Activated naive CD4-positive, alpha-beta T cell treated with anti-CD3 and anti-CD28 coated beads for 36 hours (primary cell): ENCODE data around the gene PCDHGA1. TPM values are rescaled to one million over a fixed set of nuclear protein-coding genes. Genes with fewer than 3 reads are reported as not detected.
"Not testable (repeated sequence)": the region's sequence is repeated elsewhere in the genome, so short reads cannot be mapped to it uniquely, and the experiment has no call there.

Experiments
- CTCF ChIA-PET: fragments of 350-600 bp; sonication (Branson Sonifier 250); formaldehyde crosslinking; loops from one replicate; lab custom pipeline; 2021; ENCODE audit warnings: antibody characterized with exemption; lab: Charles Lee
- DNase-seq: peaks from one replicate; pipeline ENCODE4 v3.0.0-alpha.2; 2020
- H3K27ac Mint-ChIP-seq: one replicate; pipeline ENCODE4 v1.8.0; 2021; ENCODE audit warnings: mild to moderate bottlenecking, mixed read lengths
- H3K27me3 Mint-ChIP-seq: one replicate; pipeline ENCODE4 v1.8.0; 2021; ENCODE audit warnings: low read depth, mixed read lengths
- H3K36me3 Mint-ChIP-seq: one replicate; pipeline ENCODE4 v1.8.0; 2021; ENCODE audit warnings: low read depth, mixed read lengths
- H3K4me1 Mint-ChIP-seq: one replicate; pipeline ENCODE4 v1.8.0; 2021; ENCODE audit warnings: low read depth, mixed read lengths
- H3K4me3 Mint-ChIP-seq: one replicate; pipeline ENCODE4 v1.8.0; 2021; ENCODE audit warnings: mild to moderate bottlenecking, moderate library complexity, mixed read lengths
- H3K9me3 Mint-ChIP-seq: one replicate; pipeline ENCODE4 v1.8.0; 2021; ENCODE audit warnings: mixed read lengths
- intact Hi-C: fragments of 100-400 bp; cut with micrococcal nuclease; formaldehyde crosslinking; loops from one replicate; pipeline ENCODE4 v1.15.1; 2023
- total RNA-seq, 2 experiments: library from RNA; stranded (reverse); gene quantifications; one replicate each; pipeline ENCODE4 v1.2.3, GENCODE V29; 2021

PCDHGA1 gene
- total RNA-seq, 2 experiments from 2014 or later, result not detected

GRCh38 chr5:141420855-141421488, 90.7 kb downstream of the PCDHGA1 start, which contains the start of gene PCDHGA11:
Gene PCDHGA11 (plus strand): TSS chr5:141421051. CDS start chr5:141421228, 177 bp downstream.
- intact Hi-C loops, result loop anchor here (1.0 to 5.0 kb wide), 4 partner anchors 49 to 103 kb away; partner anchors contain the start of genes PCDHGA6, PCDHGB3 and PCDHGC3
- Mint-ChIP-seq H3K9me3 (peaks cover 28% of the 10 kb centered on the region), H3K27me3 (peaks cover 69% of the 10 kb centered on the region), H3K27ac (no peak within 1 kb of the TSS), H3K36me3 (peaks cover 25% of the 10 kb centered on the region), H3K4me1 (peaks cover 3% of the 10 kb centered on the region), H3K4me3 (peak within 1 kb of the TSS; percentile 77)
- peak; percentile 71 for DNase-seq
- CTCF ChIA-PET, result interaction anchor here (0.7 to 2.2 kb wide), 26 partner anchors 8 to 249 kb away, joined by 3 to 34 read pairs (median 4); partner anchors contain the start of genes PCDHGA10, PCDHGA12, PCDHGA5 and PCDHGA6

- H3K36me3 Mint-ChIP-seq, result peaks cover 22% of the 10 kb centered on the region
- DNase-seq, result no peak
- H3K9me3 Mint-ChIP-seq, result peaks cover 28% of the 10 kb centered on the region
- intact Hi-C loops, result loop anchor here (1.0 to 5.0 kb wide), 4 partner anchors 49 to 103 kb away; partner anchors contain the start of genes PCDHGA6, PCDHGB3 and PCDHGC3
- peak overlapping the region; percentile 77 for H3K4me3 Mint-ChIP-seq
- CTCF ChIA-PET, result interaction anchor here (0.7 to 2.2 kb wide), 22 partner anchors 9 to 146 kb away, joined by 3 to 34 read pairs (median 5); partner anchors contain the start of genes PCDHGA10, PCDHGA12, PCDHGA5 and PCDHGA8
- H3K27ac Mint-ChIP-seq, result no peak overlapping the region
- peaks cover 70% of the 10 kb centered on the region for H3K27me3 Mint-ChIP-seq
- H3K4me1 Mint-ChIP-seq, result peaks cover 3% of the 10 kb centered on the region
These were observed 91.2 kb downstream of the PCDHGA1 start for GRCh38 chr5:141421489-141421855.

- Mint-ChIP-seq H3K36me3 (peaks cover 21% of the 10 kb centered on the region), H3K9me3 (peaks cover 31% of the 10 kb centered on the region), H3K4me3 (no peak overlapping the region), H3K27me3 (peaks cover 71% of the 10 kb centered on the region), H3K4me1 (peaks cover 3% of the 10 kb centered on the region), H3K27ac (no peak overlapping the region)
- CTCF ChIA-PET, result interaction anchor here (0.6 kb wide), 1 partner anchor 102 kb away, joined by 5 read pairs; no protein-coding TSS in a partner anchor
- no peak for DNase-seq
- intact Hi-C loops, result loop anchor here (5.0 kb wide), 2 partner anchors 51 to 54 kb away; partner anchors contain the start of genes PCDHGA6, PCDHGB3 and PCDHGC3
These were observed 92.5 kb downstream of the PCDHGA1 start for GRCh38 chr5:141422742-141423291.

DNA sequence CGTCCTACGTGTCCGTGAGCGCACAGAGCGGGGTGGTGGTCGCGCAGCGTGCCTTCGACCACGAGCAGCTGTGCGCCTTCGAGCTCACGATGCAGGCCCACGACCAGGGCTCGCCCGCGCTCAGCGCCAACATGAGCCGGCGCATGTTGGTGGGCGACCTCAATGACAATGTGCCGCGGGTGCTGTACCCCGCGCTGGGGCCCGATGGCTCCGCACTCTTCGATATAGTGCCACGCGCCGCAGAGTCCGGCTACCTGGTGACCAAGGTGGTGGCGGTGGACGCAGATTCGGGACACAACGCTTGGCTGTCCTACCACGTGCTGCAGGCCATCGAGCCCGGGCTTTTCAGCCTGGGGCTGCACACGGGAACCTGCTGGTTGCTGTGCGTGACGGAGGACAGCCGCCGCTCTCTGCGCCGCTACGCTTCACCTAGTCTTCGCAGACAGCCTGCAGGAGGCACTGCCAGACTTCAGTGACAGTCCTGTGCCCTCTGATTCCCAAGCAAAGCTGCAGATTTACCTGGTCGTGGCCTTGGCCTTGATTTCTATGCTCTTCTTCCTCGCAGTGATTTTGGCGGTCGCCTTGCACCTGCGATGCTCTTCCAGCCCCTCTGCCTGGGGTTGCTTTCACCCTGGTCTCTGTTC, 97.6 kb downstream of the PCDHGA1 start:
- peaks cover 15% of the 10 kb centered on the region for H3K4me1 Mint-ChIP-seq
- peaks cover 19% of the 10 kb centered on the region for H3K36me3 Mint-ChIP-seq
- H3K27me3 Mint-ChIP-seq, result peaks cover 57% of the 10 kb centered on the region
- no peak overlapping the region for H3K4me3 Mint-ChIP-seq
- no peak overlapping the region for H3K27ac Mint-ChIP-seq
- CTCF ChIA-PET, result interaction anchor here (0.6 kb wide), 2 partner anchors 39 to 40 kb away, joined by 3 to 8 read pairs; partner anchors contain the start of gene PCDHGB4
- intact Hi-C loops, result no loop called here
- peaks cover 20% of the 10 kb centered on the region for H3K9me3 Mint-ChIP-seq
- no peak for DNase-seq

GRCh38 chr5:141430332-141431113, 100.2 kb downstream of the PCDHGA1 start, which contains the start of gene PCDHGA12:
Gene PCDHGA12 (plus strand): TSS chr5:141430507. CDS start chr5:141430760, 253 bp downstream.
- H3K27me3 Mint-ChIP-seq, result peaks cover 54% of the 10 kb centered on the region

DNA sequence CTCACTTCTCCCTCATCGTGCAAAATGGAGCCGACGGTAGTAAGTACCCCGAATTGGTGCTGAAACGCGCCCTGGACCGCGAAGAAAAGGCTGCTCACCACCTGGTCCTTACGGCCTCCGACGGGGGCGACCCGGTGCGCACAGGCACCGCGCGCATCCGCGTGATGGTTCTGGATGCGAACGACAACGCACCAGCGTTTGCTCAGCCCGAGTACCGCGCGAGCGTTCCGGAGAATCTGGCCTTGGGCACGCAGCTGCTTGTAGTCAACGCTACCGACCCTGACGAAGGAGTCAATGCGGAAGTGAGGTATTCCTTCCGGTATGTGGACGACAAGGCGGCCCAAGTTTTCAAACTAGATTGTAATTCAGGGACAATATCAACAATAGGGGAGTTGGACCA, 101.0 kb downstream of the PCDHGA1 start:
- Mint-ChIP-seq H3K27ac (no peak overlapping the region), H3K4me1 (peaks cover 15% of the 10 kb centered on the region), H3K9me3 (peaks cover 21% of the 10 kb centered on the region), H3K36me3 (peaks cover 22% of the 10 kb centered on the region), H3K27me3 (peaks cover 51% of the 10 kb centered on the region), H3K4me3 (peak overlapping the region; percentile 39)
- DNase-seq, result no peak
- intact Hi-C loops, result loop anchor here (2.0 kb wide), 1 partner anchor 14 kb away; the partner anchor contains the start of gene PCDHGB7
- CTCF ChIA-PET, result interaction anchor here (0.7 to 2.6 kb wide), 16 partner anchors 10 to 306 kb away, joined by 3 to 14 read pairs (median 6); partner anchors contain the start of genes PCDHGA11, PCDHGC3 and TAF7

More at GRCh38 chr5:141430332-141431113, 100.2 kb downstream of the PCDHGA1 start, which contains the start of gene PCDHGA12:
- intact Hi-C loops, result loop anchor here (1.0 to 2.0 kb wide), 4 partner anchors 14 to 128 kb away; partner anchors contain the start of gene PCDHGB7
- Mint-ChIP-seq H3K4me1 (peaks cover 15% of the 10 kb centered on the region), H3K36me3 (peaks cover 22% of the 10 kb centered on the region), H3K9me3 (peaks cover 21% of the 10 kb centered on the region), H3K4me3 (peak within 1 kb of the TSS; percentile 53), H3K27ac (no peak within 1 kb of the TSS)
- peak; percentile 65 for DNase-seq
- CTCF ChIA-PET, result interaction anchor here (0.6 to 2.6 kb wide), 32 partner anchors 9 to 737 kb away, joined by 3 to 14 read pairs (median 4); partner anchors contain the start of genes PCDHB16, PCDHGA10, PCDHGA11 and PCDHGB3

DNA sequence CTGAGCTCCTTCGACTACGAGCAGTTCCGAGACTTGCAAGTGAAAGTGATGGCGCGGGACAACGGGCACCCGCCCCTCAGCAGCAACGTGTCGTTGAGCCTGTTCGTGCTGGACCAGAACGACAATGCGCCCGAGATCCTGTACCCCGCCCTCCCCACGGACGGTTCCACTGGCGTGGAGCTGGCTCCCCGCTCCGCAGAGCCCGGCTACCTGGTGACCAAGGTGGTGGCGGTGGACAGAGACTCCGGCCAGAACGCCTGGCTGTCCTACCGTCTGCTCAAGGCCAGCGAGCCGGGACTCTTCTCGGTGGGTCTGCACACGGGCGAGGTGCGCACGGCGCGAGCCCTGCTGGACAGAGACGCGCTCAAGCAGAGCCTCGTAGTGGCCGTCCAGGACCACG, 102.0 kb downstream of the PCDHGA1 start:
- intact Hi-C loops, H3K4me3 Mint-ChIP-seq, H3K27ac Mint-ChIP-seq, DNase-seq: not testable (repeated sequence)
- CTCF ChIA-PET, result interaction anchor here (0.7 to 2.6 kb wide), 2 partner anchors 76 to 132 kb away, joined by 3 to 6 read pairs; no protein-coding TSS in a partner anchor
- Mint-ChIP-seq H3K27me3 (peaks cover 48% of the 10 kb centered on the region), H3K9me3 (peaks cover 18% of the 10 kb centered on the region), H3K4me1 (peaks cover 15% of the 10 kb centered on the region), H3K36me3 (peaks cover 22% of the 10 kb centered on the region)

- Mint-ChIP-seq H3K27me3 (peaks cover 48% of the 10 kb centered on the region), H3K36me3 (peaks cover 22% of the 10 kb centered on the region), H3K9me3 (peaks cover 18% of the 10 kb centered on the region), H3K4me1 (peaks cover 15% of the 10 kb centered on the region)
- intact Hi-C loops, DNase-seq, H3K27ac Mint-ChIP-seq, H3K4me3 Mint-ChIP-seq: not testable (repeated sequence)
- CTCF ChIA-PET, result interaction anchor here (1.4 kb wide), 1 partner anchor 69 kb away, joined by 3 read pairs; the partner anchor contains the start of gene PCDHGA5
These were observed 102.4 kb downstream of the PCDHGA1 start for GRCh38 chr5:141432726-141433125.

DNA sequence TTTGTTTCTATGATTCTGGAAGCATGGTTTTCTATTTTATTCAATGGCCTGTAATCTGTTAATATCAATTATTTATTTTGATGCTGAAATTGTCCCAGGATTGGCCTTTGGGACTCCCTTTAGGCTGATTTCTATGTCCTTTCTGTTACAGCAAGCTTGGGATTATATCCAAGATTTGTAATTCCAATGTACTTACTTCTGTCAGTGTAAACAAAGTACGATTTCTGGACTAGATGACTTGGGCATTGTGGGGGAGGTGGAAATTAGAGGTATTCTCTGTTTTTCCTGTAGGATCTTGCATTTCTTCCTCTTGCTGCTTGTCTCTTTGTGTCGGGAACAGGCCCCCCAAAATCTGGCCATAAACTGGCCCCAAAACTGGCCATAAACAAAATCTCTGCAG, 103.7 kb downstream of the PCDHGA1 start:
- Mint-ChIP-seq H3K27me3 (peaks cover 44% of the 10 kb centered on the region), H3K36me3 (peaks cover 19% of the 10 kb centered on the region), H3K9me3 (peaks cover 14% of the 10 kb centered on the region), H3K27ac (no peak overlapping the region), H3K4me3 (no peak overlapping the region), H3K4me1 (peaks cover 15% of the 10 kb centered on the region)
- intact Hi-C loops, result no loop called here
- CTCF ChIA-PET, result interaction anchor here (1.4 kb wide), 1 partner anchor 70 kb away, joined by 3 read pairs; the partner anchor contains the start of gene PCDHGA5
- DNase-seq, result no peak

DNA sequence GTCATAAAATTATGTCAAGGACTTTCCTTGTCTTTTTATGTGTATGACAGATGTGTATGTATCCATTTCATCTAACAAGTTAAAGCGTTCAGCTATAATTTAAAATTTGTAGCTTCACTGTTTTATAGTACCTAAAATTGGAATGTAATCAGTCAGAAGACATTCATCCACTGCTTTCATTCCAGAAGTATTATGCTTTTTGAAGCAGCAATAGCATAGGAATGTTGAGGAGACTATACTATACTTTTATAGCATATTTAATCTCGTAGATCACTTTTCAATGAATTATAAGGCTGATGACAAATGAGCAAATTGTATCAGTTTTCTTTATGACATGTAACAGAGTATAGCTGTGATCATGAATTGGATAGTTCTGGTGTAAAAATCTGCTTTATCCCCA, 106.9 kb downstream of the PCDHGA1 start:
- DNase-seq, result no peak
- Mint-ChIP-seq H3K27me3 (peaks cover 25% of the 10 kb centered on the region), H3K4me3 (no peak overlapping the region), H3K9me3 (peaks cover 10% of the 10 kb centered on the region), H3K27ac (no peak overlapping the region), H3K36me3 (peaks cover 7% of the 10 kb centered on the region), H3K4me1 (no peaks in the 10 kb centered on the region)
- CTCF ChIA-PET, result interaction anchor here (0.6 kb wide), 1 partner anchor 251 kb away, joined by 3 read pairs; no protein-coding TSS in a partner anchor
- intact Hi-C loops, result no loop called here
